ENCODE measurements around the gene EPS8.
A peak's percentile ranks its signal among the peaks of the same experiment; 100 is the strongest.

Gene EPS8

DNA sequence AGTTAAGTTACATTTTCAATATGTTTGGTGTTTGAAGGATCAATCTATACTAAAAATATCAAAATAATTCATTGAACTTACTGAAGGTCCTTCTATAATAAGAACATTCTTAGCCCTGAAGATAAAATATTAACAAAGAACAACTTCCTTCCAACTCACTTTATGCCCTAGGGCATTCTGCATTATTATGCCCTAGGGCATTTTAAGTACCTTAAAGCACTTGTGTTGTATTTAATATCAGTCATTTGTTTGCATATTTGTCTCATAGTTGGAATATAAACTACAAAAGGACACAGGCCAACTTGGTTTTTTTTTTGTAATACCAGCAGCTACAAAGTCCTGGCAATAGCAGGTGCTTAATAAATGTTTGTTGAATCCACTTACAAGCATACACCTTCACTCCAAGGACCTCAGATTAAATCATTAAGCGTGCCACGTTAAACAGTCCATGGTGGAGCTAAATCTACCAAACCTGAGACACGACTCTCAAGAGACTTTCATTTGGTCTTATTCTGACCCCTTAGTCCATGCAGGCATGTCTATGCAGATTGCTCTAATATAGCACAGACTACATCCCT is 50.7 kb downstream of the EPS8 start:
- TF ChIP-seq, protein P1, sequence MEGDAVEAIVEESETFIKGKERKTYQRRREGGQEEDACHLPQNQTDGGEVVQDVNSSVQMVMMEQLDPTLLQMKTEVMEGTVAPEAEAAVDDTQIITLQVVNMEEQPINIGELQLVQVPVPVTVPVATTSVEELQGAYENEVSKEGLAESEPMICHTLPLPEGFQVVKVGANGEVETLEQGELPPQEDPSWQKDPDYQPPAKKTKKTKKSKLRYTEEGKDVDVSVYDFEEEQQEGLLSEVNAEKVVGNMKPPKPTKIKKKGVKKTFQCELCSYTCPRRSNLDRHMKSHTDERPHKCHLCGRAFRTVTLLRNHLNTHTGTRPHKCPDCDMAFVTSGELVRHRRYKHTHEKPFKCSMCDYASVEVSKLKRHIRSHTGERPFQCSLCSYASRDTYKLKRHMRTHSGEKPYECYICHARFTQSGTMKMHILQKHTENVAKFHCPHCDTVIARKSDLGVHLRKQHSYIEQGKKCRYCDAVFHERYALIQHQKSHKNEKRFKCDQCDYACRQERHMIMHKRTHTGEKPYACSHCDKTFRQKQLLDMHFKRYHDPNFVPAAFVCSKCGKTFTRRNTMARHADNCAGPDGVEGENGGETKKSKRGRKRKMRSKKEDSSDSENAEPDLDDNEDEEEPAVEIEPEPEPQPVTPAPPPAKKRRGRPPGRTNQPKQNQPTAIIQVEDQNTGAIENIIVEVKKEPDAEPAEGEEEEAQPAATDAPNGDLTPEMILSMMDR (IDR thresholded peaks at IDR 0.05; ENCODE audit: extremely low read depth, missing control alignments), result no peak
- DNase-seq (ENCODE audit: low spot score), result no peak

DNA sequence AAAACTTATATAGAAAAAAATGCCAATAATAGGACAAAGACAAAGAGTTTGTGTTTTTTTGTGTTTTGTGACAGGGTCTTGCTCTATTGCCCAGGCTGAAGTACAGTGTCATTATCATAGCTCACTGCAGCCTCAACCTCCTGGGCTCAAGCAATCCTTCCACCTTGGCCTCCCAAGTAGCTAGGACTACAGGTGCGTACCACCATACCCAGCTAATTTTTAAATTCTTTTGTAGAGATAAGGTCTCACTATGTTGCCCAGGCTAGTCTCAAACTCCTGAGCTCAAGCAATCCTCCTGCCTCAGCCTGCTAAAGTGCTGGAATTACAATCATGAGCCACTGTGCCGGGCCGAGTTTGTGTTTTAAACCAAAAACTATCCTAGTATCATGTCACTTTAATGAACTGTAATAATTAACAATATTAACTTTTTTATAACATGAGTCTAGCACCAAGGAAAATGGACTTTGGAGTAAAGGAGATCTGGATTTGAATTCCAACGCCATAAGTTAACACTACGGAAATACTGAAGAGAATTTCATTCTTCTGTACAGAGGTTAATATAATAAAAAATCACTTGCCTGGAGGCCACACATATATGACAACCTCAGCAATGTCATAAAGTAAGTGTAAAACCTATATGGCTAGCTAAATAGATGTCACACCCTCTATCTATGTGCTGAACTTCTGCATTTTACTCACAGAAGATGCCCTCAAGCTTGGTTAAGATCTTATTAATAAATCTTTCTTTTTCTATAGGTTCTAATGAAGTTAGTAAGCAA is 53.2 kb downstream of the EPS8 start:
- DNase-seq (ENCODE audit: low spot score), result no peak
- TF ChIP-seq, protein P1 (IDR thresholded peaks at IDR 0.05; ENCODE audit: extremely low read depth, missing control alignments), result no peak

DNA sequence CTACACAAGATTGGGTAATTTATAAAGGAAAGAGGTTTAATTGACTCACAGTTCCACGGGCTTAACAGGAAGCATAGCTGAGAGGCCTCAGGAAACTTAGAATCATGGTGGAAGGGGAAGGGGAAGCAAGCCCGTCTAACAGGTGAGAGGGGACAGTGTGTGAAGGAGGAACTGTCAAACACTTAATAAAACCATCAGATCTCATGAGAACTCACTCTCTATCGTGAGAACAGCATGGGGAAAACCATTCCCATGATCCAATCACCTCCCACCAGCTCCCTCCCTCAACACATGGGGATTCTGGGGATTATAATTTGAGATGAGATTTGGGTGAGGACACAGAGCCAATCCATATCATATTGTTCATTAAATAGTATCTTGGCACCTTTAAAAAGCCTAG is 56.1 kb downstream of the EPS8 start:
- no peak for DNase-seq (ENCODE audit: low spot score)
- TF ChIP-seq, protein P1 (IDR thresholded peaks at IDR 0.05; ENCODE audit: extremely low read depth, missing control alignments), result no peak

DNA sequence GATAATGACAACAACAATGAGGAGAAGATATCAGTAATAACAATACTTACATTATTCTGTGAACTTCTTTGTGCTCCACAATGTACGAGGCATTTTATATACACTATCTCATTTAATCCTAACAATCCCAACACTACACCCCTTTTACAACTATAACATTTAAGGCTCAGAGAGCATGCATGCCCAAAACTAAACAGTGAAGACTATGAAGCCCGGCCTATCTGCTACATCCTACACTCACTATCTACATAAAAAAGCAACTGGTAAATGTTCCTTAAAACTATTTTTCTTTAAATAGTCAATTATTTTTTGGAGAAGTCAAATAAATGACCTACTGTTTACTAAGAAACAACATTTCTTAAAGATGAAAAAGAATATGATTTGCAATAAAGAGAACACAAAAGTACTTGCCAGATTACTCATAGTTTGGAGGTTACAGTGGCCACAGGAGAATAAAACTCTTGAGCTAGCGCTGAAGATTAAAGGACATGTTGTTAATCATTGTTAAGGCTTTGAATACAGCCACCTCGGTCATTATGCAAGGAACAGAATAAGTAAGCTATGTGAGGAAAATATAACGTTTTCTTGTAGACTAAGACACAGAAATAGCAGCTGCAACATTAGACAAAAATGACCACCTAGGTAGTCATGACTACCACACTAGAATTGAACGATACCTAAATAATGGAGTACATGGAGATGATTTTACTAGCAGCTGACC is 56.7 kb downstream of the EPS8 start:
- DNase-seq (ENCODE audit: low spot score), result peak; percentile 4
- TF ChIP-seq, protein P1 (IDR thresholded peaks at IDR 0.05; ENCODE audit: extremely low read depth, missing control alignments), result no peak

DNA sequence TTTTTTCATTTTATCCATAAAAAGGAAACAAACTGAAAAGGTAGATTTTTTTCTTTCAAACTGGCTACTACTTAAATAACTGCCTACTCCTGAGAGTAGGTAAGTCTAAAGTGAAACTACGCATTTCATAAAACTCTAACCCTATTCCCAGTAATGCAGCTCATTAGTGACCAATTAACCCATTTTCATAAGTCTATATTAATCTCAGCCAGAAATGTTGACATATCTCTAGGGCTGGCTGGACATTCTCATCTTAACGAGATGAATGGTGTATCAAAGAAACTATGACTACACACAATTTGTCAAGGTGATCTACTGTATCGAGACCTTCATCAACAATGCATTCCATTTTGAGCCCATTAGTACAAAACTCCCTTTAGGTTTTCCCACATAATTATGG is 57.2 kb downstream of the EPS8 start:
- DNase-seq (ENCODE audit: low spot score), result no peak
- TF ChIP-seq, protein P1 (IDR thresholded peaks at IDR 0.05; ENCODE audit: extremely low read depth, missing control alignments), result no peak

DNA sequence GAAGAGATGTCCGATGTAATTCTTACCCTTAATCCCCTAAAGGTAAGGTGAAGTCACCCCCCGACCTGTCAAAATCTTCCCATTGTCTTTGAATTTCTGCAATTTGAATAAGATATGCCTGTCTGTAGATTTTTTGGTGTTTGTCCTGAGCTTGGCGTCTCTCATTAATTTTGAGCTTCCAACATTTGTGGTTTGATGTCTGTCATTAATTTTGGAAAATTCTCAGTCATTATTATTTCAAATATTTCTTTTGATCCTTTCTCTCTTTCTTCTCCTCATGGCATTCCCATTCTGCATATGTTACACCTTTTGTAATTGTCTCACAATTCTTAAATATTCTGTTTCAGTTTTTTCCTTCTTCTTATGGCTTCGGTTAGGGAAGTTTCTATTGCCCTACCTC is 60.1 kb downstream of the EPS8 start:
- no peak for DNase-seq (ENCODE audit: low spot score)
- TF ChIP-seq, protein P1 (IDR thresholded peaks at IDR 0.05; ENCODE audit: extremely low read depth, missing control alignments), result no peak

DNA sequence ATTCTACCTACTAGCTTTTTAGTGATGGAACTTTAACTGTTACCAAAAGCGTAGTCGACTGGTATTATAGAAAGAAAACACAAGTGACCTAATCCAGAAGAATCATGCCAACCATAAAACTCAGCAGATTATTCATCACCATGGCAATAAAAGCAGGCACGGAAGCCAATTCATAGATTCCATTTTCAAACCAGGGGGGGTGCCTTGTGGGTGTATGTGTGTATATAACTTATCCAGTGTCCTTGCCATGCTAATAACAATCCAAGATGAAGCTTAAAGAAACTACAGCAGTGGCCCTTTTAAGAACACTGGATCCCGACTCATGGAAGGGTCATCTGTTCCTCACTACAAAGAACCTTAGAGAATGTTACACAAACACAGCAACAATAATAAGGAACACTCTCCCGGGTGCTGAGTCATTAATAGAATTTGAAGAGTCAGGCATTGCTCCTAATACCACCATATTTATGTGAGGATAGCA is 61.0 kb downstream of the EPS8 start:
- no peak for DNase-seq (ENCODE audit: low spot score)
- TF ChIP-seq, protein P1 (IDR thresholded peaks at IDR 0.05; ENCODE audit: extremely low read depth, missing control alignments), result no peak
